Cerebellar nuclear complex (tissue), 1 donor: ENCODE measurements around the gene NEGR1.
"Not testable (repeated sequence)": the region's sequence is repeated elsewhere in the genome, so short reads cannot be mapped to it uniquely, and the experiment has no call there.

Experiments
- DNase-seq, 2 experiments: peaks; one replicate each; lab custom pipeline; 2025; lab: John Stamatoyannopoulos, UW

NEGR1 gene

DNA sequence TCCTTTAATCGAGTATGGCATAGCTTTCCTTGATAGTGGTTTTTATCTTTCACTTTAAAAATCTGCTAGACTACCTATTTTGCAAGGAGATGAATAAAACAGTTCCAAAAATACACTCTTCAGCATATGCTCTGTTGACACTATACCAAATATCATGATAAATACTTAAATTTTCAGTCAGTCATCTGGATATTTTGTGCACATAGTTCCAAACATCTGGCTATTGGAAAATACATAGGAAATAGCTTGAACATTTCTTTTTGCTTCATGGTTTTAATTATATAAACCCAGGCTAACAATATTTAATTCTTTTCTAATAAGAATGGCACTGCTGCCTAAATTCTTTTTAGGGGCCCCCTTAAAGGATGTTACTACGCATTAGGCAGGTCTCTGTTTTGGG, 342.1 kb downstream of the NEGR1 start:
- DNase-seq, result no peak

DNA sequence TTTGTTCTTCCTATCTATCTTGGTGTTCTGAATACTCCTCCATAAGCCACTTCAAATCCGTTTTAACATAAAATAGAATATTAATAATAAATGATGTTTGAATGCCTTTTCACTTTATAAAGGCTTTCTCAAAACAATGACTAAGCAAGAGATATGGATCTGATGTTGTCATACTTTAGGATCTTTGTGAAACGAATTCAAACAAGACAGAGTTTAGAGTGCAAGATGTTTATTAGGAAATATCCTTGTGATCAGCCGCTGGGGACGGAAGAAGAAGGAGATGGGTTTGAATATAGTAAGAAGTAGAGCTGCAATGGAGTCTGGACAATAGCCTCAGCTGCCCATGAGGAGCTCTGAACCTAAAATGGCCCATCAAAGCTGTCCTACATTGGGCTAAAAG, 351.8 kb downstream of the NEGR1 start:
- DNase-seq, result no peak

GRCh38 chr1:71921935-71922559, 360.3 kb downstream of the NEGR1 start:
- DNase-seq, result no peak

DNA sequence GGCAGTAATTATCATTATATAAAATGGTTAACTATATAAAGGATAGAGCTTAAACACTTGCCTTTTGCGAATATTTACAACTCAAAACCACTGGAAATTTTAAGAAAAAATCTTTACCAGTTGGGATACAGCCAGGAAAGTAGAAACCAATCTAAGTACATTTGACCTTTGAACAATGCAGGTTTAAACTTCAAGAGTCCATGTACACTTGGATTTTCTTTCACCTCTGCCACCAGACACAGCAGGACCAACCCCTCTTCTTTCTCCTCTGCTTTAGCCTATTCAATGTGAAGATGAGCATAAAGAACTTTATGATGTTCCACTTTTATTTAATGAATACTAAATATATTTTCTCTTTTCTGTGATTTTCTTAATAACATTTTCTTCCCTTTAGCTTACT, 361.1 kb downstream of the NEGR1 start:
- no peak for DNase-seq

DNA sequence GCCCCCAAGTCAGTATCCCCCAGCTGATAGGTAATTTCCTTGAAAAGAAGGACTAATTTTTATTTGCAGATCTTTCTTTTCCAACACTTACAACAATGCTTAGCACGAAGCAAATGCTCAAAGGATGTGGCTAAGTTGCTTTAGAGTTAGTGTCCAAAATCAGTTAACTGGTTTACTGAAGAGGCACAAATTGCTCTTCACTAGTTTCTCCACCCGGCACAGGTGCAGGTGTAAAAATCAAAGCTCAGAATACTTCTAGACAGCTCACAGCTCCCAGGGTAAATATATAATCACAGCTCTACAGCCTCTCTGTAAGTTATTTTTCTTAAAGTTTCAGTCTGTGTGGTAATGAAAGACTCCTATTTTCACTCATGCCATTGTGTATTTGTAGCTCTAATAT, 361.8 kb downstream of the NEGR1 start:
- DNase-seq, result no peak

GRCh38 chr1:71919811-71920509, 362.4 kb downstream of the NEGR1 start:
- no peak for DNase-seq

- DNase-seq, result no peak
Measured at GRCh38 chr1:71918630-71919029, 363.7 kb downstream of the NEGR1 start.

GRCh38 chr1:71916894-71917293, 365.4 kb downstream of the NEGR1 start:
- DNase-seq, result no peak

DNA sequence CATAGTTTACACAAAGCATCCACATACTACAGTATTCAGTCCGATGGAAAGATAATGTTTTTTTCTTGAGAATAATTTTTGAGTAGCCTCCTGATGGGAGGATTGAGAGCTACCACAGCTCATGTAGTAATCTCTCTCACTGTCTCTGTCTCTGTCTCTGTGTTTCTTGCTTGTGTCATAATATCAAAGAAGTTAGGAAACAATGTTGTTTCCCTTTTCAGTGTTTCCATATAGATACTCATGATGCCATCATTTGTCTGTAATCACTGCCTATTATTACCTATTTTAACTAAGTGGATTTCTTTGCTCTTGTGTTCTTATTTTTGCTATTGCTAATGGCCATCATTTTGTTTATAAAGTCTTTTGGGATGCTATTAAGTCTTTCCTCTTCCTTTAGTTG, 367.7 kb downstream of the NEGR1 start:
- no peak for DNase-seq

DNA sequence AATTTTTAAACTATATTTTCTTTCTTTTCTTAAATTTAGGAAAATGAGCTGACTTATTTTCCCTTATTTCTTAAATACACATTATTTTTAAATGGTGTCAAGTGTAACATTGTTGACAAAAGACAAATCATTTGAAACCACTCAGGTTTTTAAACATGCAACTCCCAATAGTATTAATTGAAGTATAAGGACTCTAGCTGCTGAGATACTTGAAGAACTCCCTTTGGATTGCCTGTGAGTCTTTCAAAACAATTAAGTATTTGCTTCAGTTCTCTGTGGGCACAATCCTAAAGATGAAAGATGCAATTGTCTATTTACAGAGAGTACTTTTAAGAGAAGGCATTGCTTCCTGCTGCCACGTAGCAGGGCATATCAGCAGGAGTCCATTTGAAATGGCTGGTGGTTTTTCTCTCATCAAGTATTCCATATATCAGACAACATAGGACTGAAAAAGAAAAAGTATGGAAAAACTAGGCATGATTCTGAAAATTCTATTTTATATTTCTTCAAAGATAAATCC, 373.4 kb downstream of the NEGR1 start:
- no peak for DNase-seq

DNA sequence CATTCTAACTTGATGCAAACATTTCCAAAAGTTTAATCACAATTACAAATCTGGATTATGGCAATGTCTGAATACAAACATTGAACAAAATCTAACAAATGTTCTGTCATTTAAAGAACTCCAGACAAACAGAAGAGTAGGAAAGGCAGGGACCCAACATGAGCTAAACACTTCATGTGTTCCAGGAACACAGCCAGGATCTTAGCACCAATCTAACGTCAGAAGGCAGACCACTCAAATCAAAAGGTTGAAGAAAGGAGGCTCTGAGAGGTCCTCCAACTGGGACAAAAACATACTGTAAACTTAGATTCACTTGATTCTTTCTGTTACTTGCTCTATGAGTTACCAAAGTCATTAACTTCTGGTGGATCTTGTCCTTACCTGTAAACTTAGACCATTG, 374.0 kb downstream of the NEGR1 start:
- DNase-seq, result no peak

GRCh38 chr1:71899881-71900280, 382.5 kb downstream of the NEGR1 start:
- no peak for DNase-seq

DNA sequence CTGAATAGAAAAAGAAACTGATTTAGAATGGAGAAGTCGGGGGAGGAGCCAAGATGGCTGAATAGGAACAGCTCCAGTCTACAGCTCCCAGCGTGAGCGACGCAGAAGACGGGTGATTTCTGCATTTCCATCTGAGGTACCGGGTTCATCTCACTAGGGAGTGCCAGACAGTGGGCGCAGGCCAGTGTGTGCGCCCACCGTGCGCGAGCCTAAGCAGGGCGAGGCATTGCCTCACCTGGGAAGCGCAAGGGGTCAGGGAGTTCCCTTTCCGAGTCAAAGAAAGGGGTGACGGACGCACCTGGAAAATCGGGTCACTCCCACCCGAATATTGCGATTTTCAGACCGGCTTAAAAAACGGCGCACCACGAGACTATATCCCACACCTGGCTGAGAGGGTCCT, 394.2 kb downstream of the NEGR1 start:
- not testable (repeated sequence) for DNase-seq

GRCh38 chr1:71885171-71885570, 397.2 kb downstream of the NEGR1 start:
- DNase-seq, result no peak

- no peak for DNase-seq
Measured at GRCh38 chr1:71882637-71883036, 399.7 kb downstream of the NEGR1 start.

GRCh38 chr1:71882226-71882625, 400.1 kb downstream of the NEGR1 start:
- no peak for DNase-seq

GRCh38 chr1:71881611-71882010, 400.7 kb downstream of the NEGR1 start:
- no peak for DNase-seq

DNA sequence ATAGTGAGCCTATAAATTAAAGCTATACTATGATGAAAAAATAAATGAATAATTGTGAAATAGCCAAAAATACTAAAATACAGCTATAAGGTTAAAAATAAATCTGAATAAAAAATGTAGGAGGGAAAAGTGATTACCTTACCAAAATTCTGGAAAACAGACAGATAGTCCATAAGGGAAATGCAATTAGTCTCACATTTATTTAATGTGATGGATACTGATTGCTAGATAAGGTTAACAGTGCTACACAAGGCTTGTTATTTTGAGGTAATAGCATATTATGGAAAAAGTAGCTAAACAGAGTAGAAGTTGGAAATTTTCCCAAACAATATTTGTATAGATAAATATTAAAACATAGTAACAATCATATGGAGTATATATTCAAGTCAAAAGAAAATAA, 413.0 kb downstream of the NEGR1 start:
- no peak for DNase-seq

GRCh38 chr1:71862756-71863155, 419.6 kb downstream of the NEGR1 start:
- DNase-seq, result no peak

DNA sequence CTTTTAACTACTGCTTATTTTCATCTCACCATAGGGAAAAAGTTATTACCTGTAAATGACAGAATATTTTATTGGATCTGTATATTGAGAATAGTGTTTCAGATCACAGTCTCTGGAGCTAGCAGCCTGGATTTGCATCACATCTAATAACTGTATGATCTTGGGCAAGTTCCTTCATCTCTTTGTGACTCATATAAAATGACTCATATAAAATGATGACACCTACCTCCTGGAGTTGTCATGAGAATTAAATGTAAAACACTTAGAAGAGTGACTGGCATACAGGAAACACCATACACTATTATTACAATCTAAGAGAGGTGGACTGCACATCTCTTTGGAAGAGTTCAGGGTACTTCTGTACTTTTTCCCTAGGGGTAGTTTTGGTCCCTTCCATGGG, 421.3 kb downstream of the NEGR1 start:
- DNase-seq, result no peak

DNA sequence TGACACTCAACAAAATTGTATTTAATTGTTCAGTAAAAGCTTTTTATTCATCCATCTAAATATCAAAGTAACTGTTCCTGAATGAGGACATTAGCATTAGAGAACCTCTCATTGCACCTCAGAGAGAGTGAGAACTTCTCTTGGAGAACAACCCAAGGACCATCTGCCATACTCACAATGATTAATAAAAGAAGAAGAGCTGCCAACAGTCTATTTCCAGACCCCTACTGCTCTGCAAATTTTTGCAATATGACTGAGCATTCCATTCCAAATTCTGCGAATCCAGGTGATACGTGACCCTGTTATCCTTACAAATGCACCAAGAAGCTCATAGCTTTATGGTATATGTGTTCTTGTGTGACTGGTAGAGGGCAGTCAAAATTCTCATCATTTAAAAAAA, 422.5 kb downstream of the NEGR1 start:
- peak in 1 of 2 experiments; percentile 62 for DNase-seq

DNA sequence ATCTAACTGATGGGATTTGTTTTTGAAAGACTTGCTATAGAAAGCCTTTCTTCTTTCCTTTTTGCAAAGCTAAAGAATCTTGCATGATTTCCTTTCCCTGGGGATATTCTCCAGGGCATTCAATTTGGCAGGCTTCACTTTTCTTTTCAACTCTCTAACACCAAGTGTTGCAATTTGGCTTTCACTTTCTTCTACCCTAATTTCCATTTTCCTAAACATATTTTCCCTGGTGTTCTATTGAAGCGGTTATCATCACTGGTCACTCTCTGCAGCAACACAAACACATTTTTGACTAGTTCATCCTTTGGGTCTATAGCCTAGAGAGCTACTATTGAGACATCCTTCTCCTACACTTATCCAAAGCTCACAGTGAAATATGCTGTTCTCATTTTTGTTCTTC, 424.5 kb downstream of the NEGR1 start:
- no peak for DNase-seq

DNA sequence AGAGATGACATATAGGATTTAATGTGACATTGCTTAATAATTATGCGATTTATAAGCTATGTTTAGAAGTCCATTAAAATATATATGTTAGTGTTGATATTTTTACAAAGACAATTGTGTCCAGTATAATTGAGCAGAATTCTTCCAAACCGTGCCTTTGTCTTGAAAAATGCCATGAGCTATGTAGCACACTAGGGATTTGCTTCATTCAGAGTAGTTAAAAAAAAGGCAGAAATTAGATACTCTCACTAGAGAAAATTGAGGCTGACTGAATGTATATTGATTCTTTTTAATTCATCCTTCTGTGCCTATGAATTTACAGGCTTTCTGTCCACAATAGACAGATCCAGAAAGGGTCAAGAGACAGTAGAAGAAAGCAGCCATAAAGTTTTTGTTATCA, 429.0 kb downstream of the NEGR1 start:
- no peak for DNase-seq

DNA sequence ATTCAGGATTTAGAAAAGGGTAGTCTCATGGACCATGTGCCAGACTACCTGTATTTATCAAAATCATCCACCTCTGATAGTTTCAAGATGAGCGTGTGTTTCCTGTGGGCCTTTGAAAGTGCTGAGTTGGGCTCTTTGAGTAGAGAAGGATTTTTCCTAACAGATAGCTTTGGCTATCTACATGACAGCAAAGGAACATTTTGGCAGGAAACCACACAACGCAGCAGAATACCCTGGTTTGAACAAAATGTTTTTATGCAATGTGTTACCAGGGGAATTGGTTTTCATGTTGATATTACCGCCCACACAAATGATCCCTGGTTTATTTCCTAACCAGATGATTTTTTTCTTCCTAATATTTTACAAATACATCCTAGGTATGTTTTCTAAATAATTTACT, 431.4 kb downstream of the NEGR1 start:
- DNase-seq, result no peak
